ENCODE results near the gene KPNA3.

- TF ChIP-seq CTCF (conservative IDR thresholded peaks at IDR 0.05; ENCODE audit: low read length) = no peak
- TF ChIP-seq EZH2phosphoT487 (IDR thresholded peaks at IDR 0.05; ENCODE audit: borderline replicate concordance) = no peak
Observed at GRCh38 chr13:49657241-49657641, 135.2 kb downstream of the KPNA3 start.

Data from Loucy (cell line).